NCI-H146 treated with DMSO at 0.1 percent for 48 hours (cell line): ENCODE measurements around the gene TMPRSS13.

Experiments used
- DNase-seq: peaks from one replicate; lab custom pipeline; 2025; ENCODE audit not compliant: unreplicated experiment; lab: John Stamatoyannopoulos, UW

The TMPRSS13 gene

GRCh38 chr11:117857734-117858414, 71.3 kb downstream of the TMPRSS13 start:
- no peak for DNase-seq

GRCh38 chr11:117855912-117856651, 73.1 kb downstream of the TMPRSS13 start:
- DNase-seq: peak; percentile 16

DNA sequence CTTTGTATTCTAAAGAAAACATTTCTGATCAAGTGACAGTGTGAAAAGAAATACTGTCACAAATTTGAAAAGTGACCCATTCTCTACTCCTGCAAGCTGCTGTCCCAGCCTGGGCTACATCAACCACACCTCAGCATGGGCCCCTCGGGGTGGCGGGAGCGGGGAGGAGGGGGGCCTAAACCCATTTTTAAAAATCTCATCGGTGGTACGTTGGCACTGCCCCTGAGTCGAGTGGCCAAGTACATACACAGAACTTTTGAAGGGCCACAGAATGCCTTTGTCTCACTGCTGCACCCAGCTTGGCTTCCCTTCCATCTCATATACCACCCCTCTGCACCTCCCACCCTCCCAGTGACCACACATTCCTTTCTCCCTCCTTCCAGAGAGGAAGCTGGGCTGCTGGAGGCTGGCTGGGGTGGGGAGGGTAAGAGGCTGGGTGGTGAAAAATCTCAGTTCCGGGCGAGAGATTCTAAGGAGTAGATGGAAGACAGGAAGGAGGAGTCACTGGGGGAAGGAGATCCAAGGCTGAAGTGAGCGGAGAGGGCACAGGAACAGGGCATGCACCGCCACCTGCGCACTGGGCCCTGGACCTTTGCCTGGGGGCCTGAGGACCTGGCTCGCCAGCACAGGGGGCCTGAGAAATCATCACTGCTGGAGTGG, 73.9 kb downstream of the TMPRSS13 start:
- no peak for DNase-seq

- no peak for DNase-seq
Measured at GRCh38 chr11:117852309-117852708, 76.9 kb downstream of the TMPRSS13 start.

- DNase-seq: no peak
Measured at GRCh38 chr11:117851852-117852251, 77.3 kb downstream of the TMPRSS13 start.

DNA sequence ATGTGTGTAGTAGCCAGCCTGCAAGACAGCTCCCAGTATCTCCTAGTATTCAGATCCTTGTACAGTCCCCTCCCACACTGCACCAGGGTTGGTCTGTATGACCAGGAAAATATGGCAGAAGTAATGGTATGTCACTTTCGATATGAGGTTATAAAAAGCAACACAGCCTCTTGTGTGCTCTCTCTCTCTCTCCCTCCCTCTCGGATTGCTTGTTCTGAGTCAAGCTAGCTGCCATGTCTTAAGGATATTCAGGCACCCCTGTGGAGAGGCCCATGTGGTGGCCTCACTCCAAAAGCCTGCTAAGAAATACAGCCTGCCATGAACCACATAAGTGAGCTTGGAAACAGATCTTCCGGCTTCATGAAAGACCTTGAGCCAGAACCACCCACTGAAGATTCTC, 78.1 kb downstream of the TMPRSS13 start:
- DNase-seq: no peak
